NCI-H2196 (cell line): Measurements from ENCODE around the gene ATG7.

Source experiments
- DNase-seq: peaks from one replicate; lab custom pipeline; 2025; ENCODE audit not compliant: unreplicated experiment; lab: John Stamatoyannopoulos, UW

ATG7 gene

DNA sequence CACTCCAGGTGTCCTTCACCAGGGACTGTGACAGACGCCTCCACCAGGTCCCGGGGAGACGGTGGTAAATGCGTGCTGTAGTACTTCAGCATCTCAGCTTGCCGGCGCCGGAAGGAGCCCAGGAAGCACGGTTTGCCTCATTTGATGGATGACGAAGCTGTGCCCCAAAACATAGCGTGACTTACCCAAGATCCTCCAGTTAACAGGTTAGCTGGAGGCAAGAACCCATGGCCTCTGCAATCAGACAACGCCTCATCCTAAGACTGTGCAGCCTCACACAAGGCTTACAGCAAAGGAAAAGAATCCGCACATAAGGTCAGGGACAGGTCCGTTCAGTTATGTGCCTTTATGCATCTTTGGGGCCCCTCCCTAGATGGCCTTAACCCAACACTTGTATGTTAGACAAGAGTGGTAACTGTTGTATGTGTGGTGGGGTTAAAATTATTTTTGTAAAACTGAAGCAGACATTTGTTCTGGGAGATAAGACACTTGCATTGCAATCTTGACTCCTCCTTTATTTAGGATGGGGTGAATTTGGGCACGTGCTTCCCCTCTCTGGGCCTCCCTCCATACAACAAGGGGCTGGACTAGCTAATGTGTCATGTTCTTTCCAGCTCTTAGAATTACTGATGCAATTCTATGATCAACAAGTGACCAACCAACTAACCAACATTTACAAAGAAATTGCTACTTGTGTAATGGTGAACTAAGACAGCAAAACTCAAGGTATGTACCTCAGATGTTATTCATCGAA, 332.1 kb downstream of the ATG7 start:
- no peak for DNase-seq

DNA sequence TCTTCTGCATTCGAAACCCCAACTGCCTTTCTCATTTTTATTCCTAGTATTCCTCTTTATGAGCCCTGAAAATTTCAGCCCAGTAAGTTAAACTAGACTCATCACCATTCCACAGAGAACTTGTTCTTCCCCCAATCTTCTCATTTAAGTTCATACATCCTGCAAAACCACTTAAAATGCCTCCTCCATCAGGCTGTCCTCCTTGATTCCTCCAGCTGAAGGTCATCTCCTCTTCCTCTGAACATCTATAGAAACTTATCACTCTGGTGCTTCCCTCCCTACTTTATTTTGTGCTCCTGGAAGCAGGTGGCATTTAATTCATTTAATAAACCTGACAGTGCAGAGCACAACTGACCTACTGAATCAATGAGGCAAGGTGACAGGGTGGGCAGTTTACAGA, 333.2 kb downstream of the ATG7 start:
- DNase-seq: no peak

GRCh38 chr3:11606090-11606784, 334.0 kb downstream of the ATG7 start:
- DNase-seq: no peak

- DNase-seq: no peak
Measured at GRCh38 chr3:11606865-11607440, 334.8 kb downstream of the ATG7 start.
